Esophagus squamous epithelium (tissue), 4 donors: ENCODE measurements around the gene TBC1D20.

ENCODE experiments used
- POLR2A ChIP-seq, 4 donors: fragments of 450-650 bp; IDR thresholded peaks; one replicate each; pipeline ENCODE4 v1.6.1; 2017; ENCODE audit warnings: antibody characterized with exemption in 4 of 4, mild to moderate bottlenecking in 4 of 4, moderate library complexity in 3 of 4
- TF ChIP-seq, protein P1 (sequence below), 6 experiments: fragments of 450-650 bp in 4 of 6; fragments of 200-600 bp in 2 of 6; sonication (generic) in 2 of 6; IDR thresholded peaks; one replicate each; pipeline ENCODE4 v1.5.1; 2016 to 2019; ENCODE audit warnings: antibody characterized with exemption in 6 of 6, mild to moderate bottlenecking in 4 of 6, moderate library complexity in 4 of 6

DNA sequence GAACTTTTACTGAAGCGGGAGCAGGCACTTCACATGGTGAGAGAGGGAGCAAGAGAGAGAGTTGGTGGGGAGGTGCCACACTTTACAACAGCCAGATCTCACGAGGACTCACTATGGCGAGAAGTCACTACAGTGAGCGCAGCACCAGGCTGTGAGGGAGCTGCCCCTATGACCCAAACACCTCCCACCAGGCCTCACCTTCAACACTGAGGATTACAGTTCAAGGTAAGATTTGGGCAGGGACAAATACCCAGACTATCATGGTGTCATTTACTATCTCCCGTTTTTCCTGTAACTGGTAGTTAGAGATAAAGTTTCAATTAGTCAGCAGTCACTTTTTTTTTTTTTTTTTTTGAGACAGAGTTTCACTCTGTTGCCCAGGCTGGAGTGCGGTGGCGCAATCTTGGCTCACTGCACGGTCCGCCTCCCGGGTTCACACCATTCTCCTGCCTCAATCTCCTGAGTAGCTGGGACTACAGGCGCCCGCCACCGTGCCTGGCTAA lies 46.5 kb downstream of the TBC1D20 start:
- TF ChIP-seq, protein P1, sequence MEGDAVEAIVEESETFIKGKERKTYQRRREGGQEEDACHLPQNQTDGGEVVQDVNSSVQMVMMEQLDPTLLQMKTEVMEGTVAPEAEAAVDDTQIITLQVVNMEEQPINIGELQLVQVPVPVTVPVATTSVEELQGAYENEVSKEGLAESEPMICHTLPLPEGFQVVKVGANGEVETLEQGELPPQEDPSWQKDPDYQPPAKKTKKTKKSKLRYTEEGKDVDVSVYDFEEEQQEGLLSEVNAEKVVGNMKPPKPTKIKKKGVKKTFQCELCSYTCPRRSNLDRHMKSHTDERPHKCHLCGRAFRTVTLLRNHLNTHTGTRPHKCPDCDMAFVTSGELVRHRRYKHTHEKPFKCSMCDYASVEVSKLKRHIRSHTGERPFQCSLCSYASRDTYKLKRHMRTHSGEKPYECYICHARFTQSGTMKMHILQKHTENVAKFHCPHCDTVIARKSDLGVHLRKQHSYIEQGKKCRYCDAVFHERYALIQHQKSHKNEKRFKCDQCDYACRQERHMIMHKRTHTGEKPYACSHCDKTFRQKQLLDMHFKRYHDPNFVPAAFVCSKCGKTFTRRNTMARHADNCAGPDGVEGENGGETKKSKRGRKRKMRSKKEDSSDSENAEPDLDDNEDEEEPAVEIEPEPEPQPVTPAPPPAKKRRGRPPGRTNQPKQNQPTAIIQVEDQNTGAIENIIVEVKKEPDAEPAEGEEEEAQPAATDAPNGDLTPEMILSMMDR (IDR thresholded peaks at IDR 0.05), result no peak
- no peak for TF ChIP-seq POLR2A (IDR thresholded peaks at IDR 0.05)
